ENCODE measurements around the gene PKIG.

GRCh38 chr20:44653546-44653945 is 71.2 kb downstream of the PKIG start:
- TF ChIP-seq, protein P1, sequence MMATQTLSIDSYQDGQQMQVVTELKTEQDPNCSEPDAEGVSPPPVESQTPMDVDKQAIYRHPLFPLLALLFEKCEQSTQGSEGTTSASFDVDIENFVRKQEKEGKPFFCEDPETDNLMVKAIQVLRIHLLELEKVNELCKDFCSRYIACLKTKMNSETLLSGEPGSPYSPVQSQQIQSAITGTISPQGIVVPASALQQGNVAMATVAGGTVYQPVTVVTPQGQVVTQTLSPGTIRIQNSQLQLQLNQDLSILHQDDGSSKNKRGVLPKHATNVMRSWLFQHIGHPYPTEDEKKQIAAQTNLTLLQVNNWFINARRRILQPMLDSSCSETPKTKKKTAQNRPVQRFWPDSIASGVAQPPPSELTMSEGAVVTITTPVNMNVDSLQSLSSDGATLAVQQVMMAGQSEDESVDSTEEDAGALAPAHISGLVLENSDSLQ (IDR thresholded peaks at IDR 0.05), result no peak
- TF ChIP-seq BHLHE40 (IDR thresholded peaks at IDR 0.05; ENCODE audit: borderline replicate concordance), result no peak
- TF ChIP-seq TARDBP (IDR thresholded peaks at IDR 0.05), result no peak
- TF ChIP-seq SP1 (IDR thresholded peaks at IDR 0.05), result no peak
- no peak for TF ChIP-seq ARNT (IDR thresholded peaks at IDR 0.05)
- no peak for TF ChIP-seq FOXA1 (IDR thresholded peaks at IDR 0.05)
- TF ChIP-seq SUZ12 (IDR thresholded peaks at IDR 0.05), result no peak
- no peak for TF ChIP-seq NFRKB (IDR thresholded peaks at IDR 0.05)
- TF ChIP-seq ELF4 (IDR thresholded peaks at IDR 0.05), result no peak
- TF ChIP-seq FOXK2 (IDR thresholded peaks at IDR 0.05), result no peak
- no peak for TF ChIP-seq FOXM1 (IDR thresholded peaks at IDR 0.05; ENCODE audit: borderline replicate concordance)
- no peak for TF ChIP-seq LEF1 (IDR thresholded peaks at IDR 0.05; ENCODE audit: borderline replicate concordance)
- TF ChIP-seq ZNF384 (IDR thresholded peaks at IDR 0.05), result no peak

Data from HEK293T (cell line).